A673 (cell line): ENCODE data around the gene MAP3K3.

ENCODE experiments used
- EZH2 ChIP-seq: fragments of 200-600 bp; sonication (generic); IDR thresholded peaks from 2 replicates; pipeline ENCODE4 v1.6.1; 2017; ENCODE audit warnings: borderline replicate concordance, low read depth, mild to moderate bottlenecking, mixed read lengths, antibody characterized with exemption, low read length; ENCODE audit not compliant: poor library complexity, severe bottlenecking
- TF ChIP-seq, protein P1 (sequence below): fragments of 300-800, 200-600 bp; sonication (generic); conservative IDR thresholded peaks from 2 replicates; pipeline ENCODE4 v1.5.1; 2017; ENCODE audit warnings: low read depth, mild to moderate bottlenecking, antibody characterized with exemption, low read length, moderate library complexity, mixed read lengths

DNA sequence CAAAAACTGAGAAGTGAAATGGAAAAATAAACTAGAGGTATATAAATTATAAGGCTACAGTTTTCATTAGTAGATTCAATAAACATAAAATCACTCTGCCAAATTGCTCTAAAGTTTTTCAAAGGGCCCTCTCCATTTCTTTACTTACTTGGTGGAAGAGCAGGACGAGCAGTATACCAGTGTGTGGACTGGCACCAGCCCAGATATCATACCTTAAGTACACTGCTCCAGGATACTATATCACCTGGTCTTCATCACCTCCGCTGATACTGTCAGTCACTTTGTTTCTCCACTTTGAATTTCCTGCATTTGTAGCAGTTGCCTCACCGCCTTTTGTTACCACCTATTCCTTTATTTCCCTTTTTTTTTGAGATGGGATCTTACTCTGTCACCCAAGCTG, 37.6 kb downstream of the MAP3K3 start:
- no peak for TF ChIP-seq EZH2
- TF ChIP-seq, protein P1, sequence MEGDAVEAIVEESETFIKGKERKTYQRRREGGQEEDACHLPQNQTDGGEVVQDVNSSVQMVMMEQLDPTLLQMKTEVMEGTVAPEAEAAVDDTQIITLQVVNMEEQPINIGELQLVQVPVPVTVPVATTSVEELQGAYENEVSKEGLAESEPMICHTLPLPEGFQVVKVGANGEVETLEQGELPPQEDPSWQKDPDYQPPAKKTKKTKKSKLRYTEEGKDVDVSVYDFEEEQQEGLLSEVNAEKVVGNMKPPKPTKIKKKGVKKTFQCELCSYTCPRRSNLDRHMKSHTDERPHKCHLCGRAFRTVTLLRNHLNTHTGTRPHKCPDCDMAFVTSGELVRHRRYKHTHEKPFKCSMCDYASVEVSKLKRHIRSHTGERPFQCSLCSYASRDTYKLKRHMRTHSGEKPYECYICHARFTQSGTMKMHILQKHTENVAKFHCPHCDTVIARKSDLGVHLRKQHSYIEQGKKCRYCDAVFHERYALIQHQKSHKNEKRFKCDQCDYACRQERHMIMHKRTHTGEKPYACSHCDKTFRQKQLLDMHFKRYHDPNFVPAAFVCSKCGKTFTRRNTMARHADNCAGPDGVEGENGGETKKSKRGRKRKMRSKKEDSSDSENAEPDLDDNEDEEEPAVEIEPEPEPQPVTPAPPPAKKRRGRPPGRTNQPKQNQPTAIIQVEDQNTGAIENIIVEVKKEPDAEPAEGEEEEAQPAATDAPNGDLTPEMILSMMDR: no peak
